ENCODE measurements around the gene RPL22.

- no peak for TF ChIP-seq TAF1 (IDR thresholded peaks at IDR 0.05; ENCODE audit: borderline replicate concordance, insufficient read depth, low read length)
- TF ChIP-seq POLR2AphosphoS5 (IDR thresholded peaks at IDR 0.05; ENCODE audit: low read depth, low read length) = no peak
- TF ChIP-seq REST (IDR thresholded peaks at IDR 0.05; ENCODE audit: insufficient read depth in 1 of 2, low read depth in 2 of 2, low read length in 2 of 2) = no peak
- TF ChIP-seq SIN3A (IDR thresholded peaks at IDR 0.05; ENCODE audit: borderline replicate concordance, insufficient read depth, low read length) = no peak
Observed at GRCh38 chr1:6200188-6200809, 904 bp upstream of the RPL22 start.

Measured in PFSK-1 (cell line).